Nephron progenitor cell (in vitro differentiated cells): ENCODE results near the gene LGALS4.

Experiments
- DNase-seq: peaks from one replicate; pipeline ENCODE4 v3.0.0; 2021
- H3K27ac Mint-ChIP-seq: 2 replicates; pipeline ENCODE4 v1.8.0; 2021; ENCODE audit warnings: mild to moderate bottlenecking, moderate library complexity, mixed read lengths
- H3K27me3 Mint-ChIP-seq: 2 replicates; pipeline ENCODE4 v1.8.0; 2021; ENCODE audit warnings: mild to moderate bottlenecking, low read depth, mixed read lengths; ENCODE audit not compliant: poor library complexity
- H3K36me3 Mint-ChIP-seq: 2 replicates; pipeline ENCODE4 v1.8.0; 2021; ENCODE audit warnings: low read depth, mixed read lengths
- H3K4me1 Mint-ChIP-seq: 2 replicates; pipeline ENCODE4 v1.8.0; 2021; ENCODE audit warnings: mixed read lengths
- H3K4me3 Mint-ChIP-seq: 2 replicates; pipeline ENCODE4 v1.8.0; 2021; ENCODE audit warnings: mild to moderate bottlenecking, moderate library complexity, mixed read lengths
- H3K9me3 Mint-ChIP-seq: 2 replicates; pipeline ENCODE4 v1.8.0; 2021; ENCODE audit warnings: mild to moderate bottlenecking, moderate library complexity, mixed read lengths
- TF ChIP-seq, protein P1 (sequence below): fragments of 200-600 bp; sonication (generic); IDR thresholded peaks from 2 replicates; pipeline ENCODE4 v1.5.0; 2021; ENCODE audit warnings: antibody characterized with exemption

Gene LGALS4

DNA sequence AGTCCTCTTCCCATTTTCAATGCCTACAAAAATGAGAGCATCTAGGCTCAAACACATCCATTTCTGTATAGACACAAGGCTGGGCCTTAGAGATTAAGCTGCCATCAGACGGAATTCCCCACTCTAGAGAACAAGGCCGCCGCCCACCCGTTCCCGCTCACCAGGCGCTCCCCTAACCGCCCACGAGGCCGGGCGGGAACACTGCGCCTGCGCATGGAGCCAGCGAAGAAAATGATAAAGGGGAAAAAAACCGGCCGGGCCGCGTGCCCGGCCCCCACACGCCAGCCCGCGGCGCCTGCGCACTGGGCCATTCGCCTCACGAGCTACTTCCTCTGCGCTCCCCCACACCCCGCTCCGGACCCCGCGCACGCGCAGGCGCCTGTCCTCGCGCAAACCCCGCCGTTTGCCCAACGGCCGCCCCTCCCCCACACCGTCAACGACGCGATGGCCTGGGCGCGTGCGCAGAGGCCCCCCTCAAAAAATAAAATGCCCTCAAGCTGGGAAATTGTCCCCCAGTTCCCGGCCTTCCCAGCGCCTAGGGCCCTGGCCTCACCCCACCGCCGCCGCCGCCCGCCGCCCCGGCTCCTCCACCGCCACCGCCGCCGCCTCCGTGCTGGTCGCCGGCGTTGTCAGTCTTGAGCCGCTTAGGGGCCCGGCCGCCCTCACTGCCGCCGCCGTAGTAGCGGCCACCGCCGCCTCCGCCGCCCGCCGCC is 36.6 kb upstream of the LGALS4 start:
- peaks cover 4% of the 10 kb centered on the region for H3K27me3 Mint-ChIP-seq
- DNase-seq = peak; percentile 98
- H3K36me3 Mint-ChIP-seq = peaks cover 44% of the 10 kb centered on the region
- peaks cover 61% of the 10 kb centered on the region for H3K4me1 Mint-ChIP-seq
- peak overlapping the region; percentile 99 for H3K27ac Mint-ChIP-seq
- peak overlapping the region; percentile 94 for H3K4me3 Mint-ChIP-seq
- peaks cover 11% of the 10 kb centered on the region for H3K9me3 Mint-ChIP-seq
- TF ChIP-seq, protein P1, sequence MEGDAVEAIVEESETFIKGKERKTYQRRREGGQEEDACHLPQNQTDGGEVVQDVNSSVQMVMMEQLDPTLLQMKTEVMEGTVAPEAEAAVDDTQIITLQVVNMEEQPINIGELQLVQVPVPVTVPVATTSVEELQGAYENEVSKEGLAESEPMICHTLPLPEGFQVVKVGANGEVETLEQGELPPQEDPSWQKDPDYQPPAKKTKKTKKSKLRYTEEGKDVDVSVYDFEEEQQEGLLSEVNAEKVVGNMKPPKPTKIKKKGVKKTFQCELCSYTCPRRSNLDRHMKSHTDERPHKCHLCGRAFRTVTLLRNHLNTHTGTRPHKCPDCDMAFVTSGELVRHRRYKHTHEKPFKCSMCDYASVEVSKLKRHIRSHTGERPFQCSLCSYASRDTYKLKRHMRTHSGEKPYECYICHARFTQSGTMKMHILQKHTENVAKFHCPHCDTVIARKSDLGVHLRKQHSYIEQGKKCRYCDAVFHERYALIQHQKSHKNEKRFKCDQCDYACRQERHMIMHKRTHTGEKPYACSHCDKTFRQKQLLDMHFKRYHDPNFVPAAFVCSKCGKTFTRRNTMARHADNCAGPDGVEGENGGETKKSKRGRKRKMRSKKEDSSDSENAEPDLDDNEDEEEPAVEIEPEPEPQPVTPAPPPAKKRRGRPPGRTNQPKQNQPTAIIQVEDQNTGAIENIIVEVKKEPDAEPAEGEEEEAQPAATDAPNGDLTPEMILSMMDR = no peak

DNA sequence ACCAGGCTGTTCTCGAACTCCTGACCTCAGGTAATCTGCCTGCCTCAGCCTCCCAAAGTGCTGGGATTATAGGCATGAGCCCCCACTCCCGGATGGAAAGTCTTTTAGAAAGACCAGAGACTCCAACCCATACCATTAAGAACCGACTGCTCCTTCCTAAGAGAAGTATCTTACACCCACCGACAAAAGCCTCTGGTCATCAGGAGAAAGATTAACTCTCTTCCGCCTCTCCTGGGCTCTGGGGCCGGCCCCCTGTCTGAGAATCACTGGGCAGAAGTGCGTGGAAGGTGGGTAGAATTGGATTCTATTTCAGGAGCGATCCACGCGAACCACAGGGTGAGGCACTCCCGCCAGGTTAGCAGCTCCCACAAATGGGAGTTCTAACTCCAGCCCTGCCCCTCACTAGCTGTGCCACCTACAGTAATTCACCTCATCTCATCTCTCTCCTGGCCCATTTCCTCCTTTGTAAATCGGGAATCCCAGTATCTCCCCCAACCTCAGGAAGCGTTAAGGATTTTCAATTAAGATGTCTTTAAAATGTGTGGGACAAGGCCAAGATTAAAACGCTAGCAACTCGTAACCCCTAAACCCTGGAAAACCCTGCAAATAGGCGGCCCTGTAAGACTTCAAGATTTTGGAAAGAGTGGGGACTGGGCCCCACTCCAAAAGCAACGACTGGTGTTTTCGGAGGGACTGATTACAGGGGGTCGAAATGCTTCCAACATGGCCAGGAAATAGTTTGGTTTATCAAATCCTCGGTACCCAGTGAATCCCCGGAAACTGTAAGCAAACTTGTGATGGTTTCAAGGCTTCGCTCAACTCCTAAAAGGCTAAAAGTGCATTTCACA is 35.8 kb upstream of the LGALS4 start:
- H3K36me3 Mint-ChIP-seq = peaks cover 52% of the 10 kb centered on the region
- peaks cover 6% of the 10 kb centered on the region for H3K9me3 Mint-ChIP-seq
- H3K27ac Mint-ChIP-seq = peak overlapping the region; percentile 98

DNA sequence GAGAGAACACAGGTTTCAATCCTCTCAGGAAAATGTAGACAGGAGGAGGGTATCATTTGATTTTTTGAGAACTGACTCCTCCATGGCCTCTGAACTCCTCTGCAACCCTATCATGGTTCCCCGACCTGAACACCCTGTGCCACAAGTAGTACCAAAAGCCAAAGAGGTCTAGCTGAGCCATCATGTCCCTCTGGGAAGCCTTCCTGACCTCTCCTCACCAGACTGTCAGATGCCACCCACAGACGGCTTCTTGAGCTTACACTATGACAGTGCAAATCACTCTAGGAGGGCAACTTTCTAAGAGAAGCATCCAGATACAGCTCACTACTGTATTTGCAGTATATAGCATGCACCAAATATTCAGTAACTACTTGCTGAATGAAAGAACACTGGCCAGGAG is 33.4 kb upstream of the LGALS4 start:
- Mint-ChIP-seq H3K27me3 (peaks cover 4% of the 10 kb centered on the region), H3K4me3 (no peak overlapping the region), H3K4me1 (peaks cover 61% of the 10 kb centered on the region), H3K36me3 (peaks cover 76% of the 10 kb centered on the region), H3K9me3 (no peaks in the 10 kb centered on the region), H3K27ac (peak overlapping the region; percentile 79)
- DNase-seq = no peak
- TF ChIP-seq, protein P1 = no peak

More for the DNA sequence above, 35.8 kb upstream of the LGALS4 start:
- Mint-ChIP-seq H3K4me3 (peak overlapping the region; percentile 94), H3K27me3 (peaks cover 4% of the 10 kb centered on the region), H3K4me1 (peaks cover 68% of the 10 kb centered on the region)
- TF ChIP-seq, protein P1 = no peak
- no peak for DNase-seq

DNA sequence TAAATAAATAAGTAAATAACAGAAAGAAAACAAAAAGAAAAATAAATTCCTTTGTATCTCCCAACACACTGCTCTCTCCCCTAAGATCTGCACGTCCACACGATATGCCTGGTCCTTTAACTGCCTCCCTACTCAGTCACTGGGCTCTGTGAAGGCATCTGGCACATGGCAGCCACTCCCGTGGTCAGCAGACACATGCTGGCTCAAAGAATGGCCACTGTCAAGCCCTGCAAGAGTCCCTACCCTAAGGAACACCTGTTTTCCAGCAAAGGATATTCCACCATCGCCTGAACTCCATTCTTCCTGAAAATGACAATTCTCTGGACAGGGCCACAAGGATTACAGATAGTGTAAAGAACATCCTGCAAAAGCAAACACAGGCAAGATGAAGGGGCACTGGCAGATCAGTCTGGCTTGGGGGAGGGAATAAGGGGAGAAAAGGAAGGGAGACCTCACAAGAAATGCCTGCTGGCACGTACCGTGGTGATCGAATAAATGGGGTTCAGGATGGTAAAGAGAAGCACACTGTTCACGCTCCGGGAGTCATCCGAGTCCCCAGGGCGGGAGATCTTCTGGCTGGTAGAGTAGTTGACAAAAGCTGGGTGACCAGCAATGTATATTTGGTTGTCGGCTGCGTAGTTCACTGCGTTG is 32.8 kb upstream of the LGALS4 start:
- H3K4me1 Mint-ChIP-seq = peaks cover 55% of the 10 kb centered on the region
- no peak overlapping the region for H3K4me3 Mint-ChIP-seq
- no peak for DNase-seq
- TF ChIP-seq, protein P1 = no peak
- H3K27ac Mint-ChIP-seq = peak overlapping the region; percentile 79
- peaks cover 8% of the 10 kb centered on the region for H3K27me3 Mint-ChIP-seq
- no peaks in the 10 kb centered on the region for H3K9me3 Mint-ChIP-seq
- H3K36me3 Mint-ChIP-seq = peaks cover 82% of the 10 kb centered on the region

DNA sequence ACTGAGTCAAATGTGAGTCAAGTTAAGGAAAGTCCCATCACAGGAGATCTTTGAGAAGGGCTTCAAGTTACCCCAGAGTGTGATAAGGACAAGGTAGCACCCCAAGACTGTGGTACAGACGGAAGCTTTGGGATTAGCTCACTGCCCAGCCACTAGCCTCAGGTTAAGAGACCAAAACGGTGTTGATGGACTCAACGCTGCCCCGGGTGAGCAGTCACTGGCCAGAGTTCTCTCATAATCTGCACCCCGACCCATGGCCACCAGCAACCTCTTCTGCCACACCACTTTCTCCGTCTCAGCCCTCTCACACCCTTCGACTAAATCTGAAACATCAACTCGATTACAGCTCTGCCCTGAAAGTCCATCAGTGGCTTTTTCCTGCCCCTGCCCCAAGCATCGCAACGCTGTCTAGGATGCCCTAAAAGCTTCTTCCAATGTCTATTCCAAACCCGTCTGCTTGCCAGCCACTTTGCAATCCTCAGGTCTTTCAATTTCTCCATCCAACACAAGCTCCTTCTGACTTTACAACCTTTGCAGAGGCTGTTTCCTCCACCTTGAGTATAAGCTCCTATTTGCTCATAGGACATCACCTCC is 31.4 kb upstream of the LGALS4 start:
- Mint-ChIP-seq H3K27ac (peak overlapping the region; percentile 87), H3K9me3 (no peaks in the 10 kb centered on the region), H3K4me1 (peaks cover 55% of the 10 kb centered on the region), H3K4me3 (no peak overlapping the region), H3K27me3 (peaks cover 5% of the 10 kb centered on the region), H3K36me3 (peaks cover 90% of the 10 kb centered on the region)
- DNase-seq = no peak
- TF ChIP-seq, protein P1 = no peak
